G401 (cell line): Measurements from ENCODE around the gene BAIAP2. TPM values are rescaled to one million over a fixed set of nuclear protein-coding genes. Genes with fewer than 3 reads are reported as not detected.

Source experiments
- DNase-seq: peaks from one replicate; pipeline ENCODE4 v3.0.0-alpha.2; 2015; ENCODE audit warnings: low spot score
- in situ Hi-C: cut with HindIII; loops from 2 replicates; pipeline ENCODE4 v1.10.0; 2016; ENCODE audit warnings: low sequenced_read_pairs, mixed read lengths
- total RNA-seq: library from RNA; depleted of rRNA; stranded (reverse); fragments of >200 nt; shearing (Covaris generic); gene quantifications from 2 replicates; pipeline ENCODE4 v1.2.3, GENCODE V29; 2014

Gene BAIAP2
- total RNA-seq, 1 experiment from 2014 or later: 21.1 TPM

DNA sequence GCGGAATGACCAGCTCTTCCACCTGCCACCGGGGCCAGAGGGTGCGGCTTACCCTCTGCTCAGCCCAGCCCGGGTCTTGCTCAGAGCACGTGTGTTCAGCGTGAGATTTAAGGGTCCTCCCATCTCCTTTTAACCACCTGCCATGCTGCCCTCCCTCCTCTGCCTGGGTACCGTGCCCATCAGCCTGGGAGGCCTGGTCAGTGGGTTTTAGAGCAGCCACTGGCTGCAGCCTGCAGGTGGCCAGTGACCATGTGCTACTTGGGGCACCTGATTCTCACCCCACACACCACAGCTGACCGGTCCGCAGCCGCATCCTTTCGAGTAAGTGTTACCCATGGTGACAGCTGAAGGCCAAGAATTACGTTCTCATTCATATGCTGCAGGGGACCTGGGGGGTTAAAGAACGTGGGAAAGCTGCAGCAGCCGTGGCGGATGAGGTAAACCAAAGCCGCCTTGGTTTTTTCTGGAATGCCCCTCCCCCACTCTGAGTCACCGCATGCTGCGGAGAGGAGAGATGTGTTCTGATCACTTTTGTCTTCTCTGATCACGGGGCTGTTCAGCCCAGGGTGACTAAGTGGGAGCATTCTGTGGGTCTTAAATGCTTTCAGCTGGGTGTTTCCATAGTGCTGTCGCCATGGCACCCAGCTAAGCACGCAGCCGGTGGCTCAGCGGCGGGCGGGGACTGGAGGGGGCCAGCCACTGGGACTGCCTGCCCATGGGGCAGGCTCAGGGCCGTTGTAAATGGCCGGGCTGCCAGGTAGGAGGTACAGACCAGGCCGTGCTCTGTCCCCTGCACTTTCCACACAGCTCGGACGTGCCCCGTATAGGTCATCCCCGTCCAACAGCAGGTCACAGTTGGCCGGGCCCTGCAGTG is 59.8 kb downstream of the BAIAP2 start:
- no peak for DNase-seq
- in situ Hi-C loops: no loop called here

DNA sequence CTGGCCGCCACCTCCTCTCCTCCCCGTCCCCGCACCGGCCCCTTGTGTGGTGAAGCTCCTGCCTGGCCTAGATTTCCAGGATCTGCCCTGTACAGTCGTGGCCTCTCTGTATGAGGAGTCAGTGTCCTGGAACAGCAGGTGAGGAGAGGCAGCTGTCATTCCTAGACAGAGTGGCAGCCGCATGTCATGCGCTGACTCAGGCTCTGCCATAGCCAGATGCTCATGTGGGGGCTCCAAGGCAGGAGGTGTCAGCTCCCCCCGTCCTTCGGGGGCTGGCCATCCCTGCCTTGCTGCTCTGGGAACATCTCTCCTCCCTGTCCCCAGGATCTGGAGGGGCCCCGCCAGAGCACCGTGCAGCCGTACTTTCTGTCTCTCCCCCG is 60.4 kb downstream of the BAIAP2 start:
- in situ Hi-C loops: no loop called here
- DNase-seq: no peak

DNA sequence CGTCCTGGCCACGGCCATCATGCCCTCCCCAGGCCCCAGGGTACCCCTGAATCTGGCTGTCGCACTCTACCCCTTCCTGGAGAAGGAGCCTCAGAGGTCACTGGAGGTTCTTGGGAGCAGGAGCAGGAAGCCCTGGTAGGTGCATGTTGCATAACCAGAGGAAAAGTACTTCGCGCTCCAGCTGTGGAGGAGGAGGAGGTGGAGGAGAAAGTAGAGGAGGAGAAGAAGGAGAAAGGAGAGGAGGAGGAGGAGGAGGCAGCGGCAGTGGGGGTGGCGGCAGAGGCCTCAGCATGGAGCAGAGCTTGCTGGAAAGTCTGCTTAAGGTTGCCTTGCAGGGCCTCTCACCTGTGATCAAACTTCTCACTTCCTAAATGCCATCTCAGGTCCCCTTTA is 61.8 kb downstream of the BAIAP2 start:
- no peak for DNase-seq
- in situ Hi-C loops: no loop called here

DNA sequence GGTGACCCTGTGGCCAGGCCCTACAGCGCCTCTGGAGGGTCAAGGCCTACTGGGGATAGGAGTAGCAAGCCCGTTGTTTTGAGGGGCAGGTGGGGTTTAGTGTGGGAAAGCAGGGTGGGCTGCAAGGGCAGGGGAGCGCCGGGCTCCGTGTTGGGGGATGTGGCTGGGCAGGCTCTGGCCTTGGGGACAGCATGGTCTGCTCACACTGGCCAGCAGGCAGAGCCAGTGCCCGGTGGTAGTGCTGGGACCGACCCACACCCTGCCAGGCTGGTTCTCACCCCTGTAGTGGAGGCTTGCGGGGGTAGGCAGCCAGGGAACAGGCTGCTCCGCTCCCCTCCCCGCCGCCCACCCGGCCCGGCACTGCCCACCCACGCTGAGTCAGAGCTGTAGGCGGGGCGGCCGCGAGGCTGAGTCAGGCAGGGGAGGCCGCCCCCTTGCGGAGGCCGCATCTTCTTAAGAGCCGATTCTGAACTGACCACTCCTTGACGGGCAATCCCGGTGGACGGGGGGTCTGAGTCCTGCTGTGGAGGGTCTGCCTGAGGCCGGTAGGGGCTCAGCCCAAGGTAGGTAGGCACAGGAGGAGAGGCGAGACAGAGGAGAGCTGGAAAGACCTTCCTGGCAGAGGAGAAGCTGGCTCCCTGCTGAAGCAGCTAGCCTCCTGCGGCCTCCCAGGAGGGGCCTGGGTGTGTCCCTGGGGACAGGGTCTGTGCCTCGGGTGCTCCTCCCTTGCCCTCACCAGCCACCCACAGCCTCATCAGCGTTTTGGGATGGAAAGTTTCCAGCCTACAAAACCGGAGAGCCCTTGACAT is 62.4 kb downstream of the BAIAP2 start:
- in situ Hi-C loops: no loop called here
- DNase-seq: peak; percentile 52

DNA sequence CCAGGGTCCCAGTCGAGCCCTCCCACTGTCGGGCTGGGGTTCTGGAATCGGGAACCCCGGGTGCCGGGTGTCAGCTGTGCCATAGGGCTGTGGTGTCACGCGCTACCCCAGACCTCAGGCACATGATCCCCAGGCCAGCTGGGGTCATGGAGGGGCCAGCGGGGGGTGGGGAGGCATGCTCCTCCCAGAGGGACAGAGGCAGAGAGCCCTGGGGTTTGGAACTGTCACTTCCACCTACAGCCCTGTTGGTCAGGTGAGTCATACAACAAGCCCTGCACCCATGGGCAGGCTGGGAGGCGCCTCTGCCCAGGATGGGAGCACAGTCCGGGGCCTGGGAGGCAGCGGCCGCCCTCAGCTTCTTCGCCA is 63.0 kb downstream of the BAIAP2 start:
- in situ Hi-C loops: no loop called here
- DNase-seq: no peak

DNA sequence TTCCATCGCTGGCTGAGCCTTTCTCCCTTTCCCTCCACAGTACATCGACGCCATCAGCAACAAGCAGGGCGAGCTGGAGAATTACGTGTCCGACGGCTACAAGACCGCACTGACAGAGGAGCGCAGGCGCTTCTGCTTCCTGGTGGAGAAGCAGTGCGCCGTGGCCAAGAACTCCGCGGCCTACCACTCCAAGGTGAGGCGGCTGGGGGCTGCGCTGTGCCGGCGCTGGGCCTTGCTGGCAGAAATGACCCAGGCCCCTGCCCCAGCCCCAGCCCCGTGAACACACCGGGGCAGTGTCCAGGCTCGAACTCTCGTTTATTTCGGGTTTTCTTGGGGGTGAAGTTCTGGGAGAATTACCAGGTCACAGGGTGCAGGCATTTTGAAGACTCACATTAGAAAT is 64.9 kb downstream of the BAIAP2 start:
- in situ Hi-C loops: no loop called here
- DNase-seq: no peak

DNA sequence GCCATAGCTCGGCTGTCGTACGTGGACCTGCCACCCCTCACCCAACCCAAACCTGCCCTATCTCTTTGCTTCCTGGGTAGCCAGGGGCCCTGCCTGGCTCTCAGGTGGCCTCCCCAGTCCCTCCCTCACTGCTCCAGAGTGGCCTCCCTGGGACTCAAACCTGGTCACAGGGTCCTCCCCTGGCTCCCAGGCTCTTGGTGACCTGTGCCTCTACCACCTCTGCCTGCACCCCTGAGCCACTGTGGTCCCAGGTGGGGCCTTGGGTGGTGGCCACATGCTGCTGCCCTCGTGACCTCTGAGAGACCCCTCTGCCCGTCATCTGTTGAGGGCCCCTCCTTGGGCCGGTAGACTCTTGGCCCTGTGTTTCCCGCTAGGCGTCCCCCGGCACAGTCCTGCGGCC is 65.7 kb downstream of the BAIAP2 start:
- in situ Hi-C loops: no loop called here
- DNase-seq: no peak

DNA sequence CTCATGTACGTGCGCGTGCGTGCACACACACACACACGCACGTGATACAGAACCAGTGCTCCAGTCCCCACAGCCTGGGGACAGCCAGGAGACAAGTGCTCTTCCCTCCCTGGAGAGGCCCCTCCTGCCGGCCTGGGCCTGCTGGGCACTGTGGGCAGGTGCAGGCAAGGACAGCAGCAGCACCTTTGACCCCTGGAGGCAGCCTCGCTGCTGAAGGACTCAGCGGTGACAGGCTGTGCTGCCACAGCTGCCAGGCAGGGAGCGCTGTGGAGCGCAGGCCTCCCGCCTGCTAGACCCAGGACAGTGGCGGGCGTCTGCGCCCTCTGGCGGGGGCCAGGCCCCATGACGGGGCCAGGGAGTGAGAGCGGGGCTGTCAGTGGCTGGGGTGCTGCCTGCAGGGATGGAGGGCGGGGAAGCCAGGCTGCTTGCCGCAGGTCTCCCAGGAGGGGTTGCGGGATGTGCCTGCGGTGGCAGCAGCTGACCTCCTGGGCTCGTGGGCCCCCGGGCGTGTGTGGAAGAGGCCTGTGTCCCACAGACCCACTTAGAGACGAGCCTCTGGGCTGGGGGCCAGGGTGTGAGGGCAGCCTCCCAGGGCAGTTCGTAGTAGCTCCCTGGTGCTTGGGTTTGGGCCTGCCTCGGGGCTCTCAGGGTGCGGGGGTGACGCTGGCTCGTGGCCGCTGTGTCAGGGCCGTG is 66.8 kb downstream of the BAIAP2 start:
- DNase-seq: peak; percentile 65
- in situ Hi-C loops: no loop called here

DNA sequence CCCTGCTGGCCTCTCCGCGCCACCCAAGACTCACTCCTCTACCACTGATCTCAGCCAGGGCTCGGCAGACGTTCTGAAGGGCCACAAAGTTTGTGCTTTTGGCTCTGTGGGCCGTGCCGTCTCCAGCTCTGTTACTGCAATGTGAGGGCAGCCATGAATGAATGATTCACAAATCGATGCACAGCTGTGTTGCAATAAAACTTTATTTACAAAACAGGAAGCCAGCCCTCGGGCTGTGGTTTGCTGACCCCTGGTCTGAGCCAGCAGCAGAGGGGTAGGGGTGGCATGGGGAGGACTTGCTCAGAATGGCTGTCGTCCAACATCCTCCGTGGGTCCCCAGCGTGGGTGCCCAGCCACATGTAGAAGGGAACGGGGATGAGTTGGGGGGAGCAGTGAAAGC is 67.4 kb downstream of the BAIAP2 start:
- in situ Hi-C loops: no loop called here
- DNase-seq: no peak

DNA sequence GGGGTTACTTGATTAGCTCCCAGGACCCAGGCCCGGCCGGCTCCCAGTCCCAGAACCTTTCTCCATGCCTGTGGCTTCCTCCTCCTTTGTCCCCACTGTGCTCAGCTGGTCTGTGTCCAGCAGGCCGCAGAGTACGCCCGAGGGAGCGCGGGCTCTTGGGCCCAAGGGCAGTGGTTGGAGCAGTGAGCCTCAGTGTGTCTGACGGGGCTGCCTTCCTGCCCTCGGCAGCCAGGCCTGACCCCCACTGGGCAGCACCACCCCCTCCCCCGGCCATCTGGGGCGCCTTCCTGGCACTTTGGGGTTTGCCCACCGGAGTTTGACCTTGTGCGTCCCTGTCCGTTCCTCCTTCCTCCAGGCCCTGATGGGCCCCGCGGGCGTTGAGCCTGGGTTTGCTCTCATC is 67.9 kb downstream of the BAIAP2 start:
- DNase-seq: no peak

DNA sequence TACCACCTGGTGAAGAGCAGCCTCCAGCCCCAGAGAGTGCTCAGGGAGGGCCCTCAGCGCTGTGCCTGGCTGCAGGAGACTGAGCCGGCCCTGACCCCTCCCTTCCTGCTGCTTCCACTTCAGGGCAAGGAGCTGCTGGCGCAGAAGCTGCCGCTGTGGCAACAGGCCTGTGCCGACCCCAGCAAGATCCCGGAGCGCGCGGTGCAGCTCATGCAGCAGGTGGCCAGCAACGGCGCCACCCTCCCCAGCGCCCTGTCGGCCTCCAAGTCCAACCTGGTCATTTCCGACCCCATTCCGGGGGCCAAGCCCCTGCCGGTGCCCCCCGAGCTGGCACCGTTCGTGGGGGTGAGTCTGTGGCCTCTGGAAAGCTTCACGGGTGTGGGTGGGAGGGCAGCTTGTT is 68.4 kb downstream of the BAIAP2 start:
- DNase-seq: no peak
- in situ Hi-C loops: no loop called here

More for the DNA sequence above, 67.9 kb downstream of the BAIAP2 start:
- in situ Hi-C loops: no loop called here

DNA sequence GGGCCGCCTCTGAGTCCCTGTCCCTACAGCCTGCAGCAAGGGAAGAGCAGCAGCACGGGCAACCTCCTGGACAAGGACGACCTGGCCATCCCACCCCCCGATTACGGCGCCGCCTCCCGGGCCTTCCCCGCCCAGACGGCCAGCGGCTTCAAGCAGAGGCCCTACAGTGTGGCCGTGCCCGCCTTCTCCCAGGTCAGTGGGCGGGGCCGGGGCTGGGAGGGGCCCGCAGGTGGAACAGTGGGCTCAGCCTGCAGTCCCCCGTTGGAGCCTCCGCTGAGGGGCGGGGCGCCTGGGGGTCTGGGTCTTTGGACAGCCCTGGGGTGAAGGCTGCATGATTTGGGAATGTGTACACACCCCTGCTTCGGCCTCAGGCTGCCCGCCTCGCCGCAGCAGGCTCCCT is 71.8 kb downstream of the BAIAP2 start:
- no peak for DNase-seq
- in situ Hi-C loops: no loop called here

DNA sequence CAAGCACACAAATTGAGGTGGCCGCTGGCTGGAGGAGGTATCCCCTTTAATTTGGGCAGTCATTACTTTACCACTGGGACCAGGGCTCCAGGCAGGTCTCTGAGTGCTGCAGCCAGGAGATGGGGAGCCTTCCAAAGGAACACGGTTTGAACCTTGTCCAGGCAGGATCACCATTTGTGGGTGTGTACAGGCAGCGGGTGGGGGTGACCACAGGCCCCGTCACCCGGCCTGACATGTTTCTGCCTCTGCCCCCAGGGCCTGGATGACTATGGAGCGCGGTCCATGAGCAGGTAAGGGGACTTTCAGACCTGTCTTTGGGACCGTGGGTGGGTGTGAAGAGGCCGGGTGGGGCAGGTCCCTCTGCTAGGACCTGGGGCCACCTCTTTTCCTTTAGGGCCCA is 73.3 kb downstream of the BAIAP2 start:
- no peak for DNase-seq
- in situ Hi-C loops: no loop called here

DNA sequence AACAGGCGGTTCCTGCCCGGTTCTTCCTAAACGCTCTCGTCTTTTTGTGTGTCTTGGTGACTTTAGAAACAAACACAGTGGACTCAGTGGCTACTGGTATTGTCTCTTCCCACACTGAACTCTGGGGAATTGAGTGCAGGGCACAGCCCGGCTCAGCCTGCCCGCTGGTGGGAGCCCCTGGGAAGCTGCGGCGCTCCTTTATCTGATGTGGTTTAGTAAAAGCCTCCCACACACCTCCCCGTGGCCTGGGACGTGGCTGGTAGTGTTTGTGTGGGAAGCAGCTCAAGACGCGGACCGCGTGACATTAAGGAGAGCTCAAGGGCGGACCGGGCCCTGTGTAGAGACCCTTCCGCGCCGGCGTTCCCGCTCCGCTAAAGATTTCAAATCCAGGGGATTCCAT is 75.0 kb downstream of the BAIAP2 start:
- in situ Hi-C loops: no loop called here
- no peak for DNase-seq

DNA sequence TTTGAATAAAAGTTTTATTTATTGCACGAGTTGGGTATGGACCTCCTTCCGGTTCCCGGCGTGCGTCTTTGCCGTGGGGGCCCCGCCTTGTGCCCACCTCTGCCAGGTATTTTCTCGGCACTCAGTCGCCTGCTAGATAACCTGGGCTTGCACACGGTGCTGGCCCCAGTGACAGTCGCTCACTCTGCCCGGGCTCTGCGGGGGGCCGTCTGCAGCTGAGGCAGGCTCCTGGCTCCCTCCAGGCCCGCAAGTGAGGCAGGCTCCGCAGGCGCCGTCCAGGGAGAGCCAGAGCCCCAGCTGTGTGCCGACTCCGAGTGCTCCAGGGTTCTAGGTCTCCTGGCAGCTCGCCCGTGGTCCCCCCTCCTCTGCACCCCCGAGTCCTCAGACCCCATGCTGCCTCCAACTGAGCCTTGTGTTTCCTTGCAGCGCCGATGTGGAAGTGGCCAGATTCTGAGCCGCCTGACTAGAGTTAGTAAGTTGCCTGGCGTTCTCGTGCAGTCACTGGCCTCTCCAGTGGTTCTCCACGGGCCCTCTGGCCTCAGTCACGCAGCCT is 75.6 kb downstream of the BAIAP2 start:
- in situ Hi-C loops: no loop called here
- DNase-seq: peak; percentile 46

DNA sequence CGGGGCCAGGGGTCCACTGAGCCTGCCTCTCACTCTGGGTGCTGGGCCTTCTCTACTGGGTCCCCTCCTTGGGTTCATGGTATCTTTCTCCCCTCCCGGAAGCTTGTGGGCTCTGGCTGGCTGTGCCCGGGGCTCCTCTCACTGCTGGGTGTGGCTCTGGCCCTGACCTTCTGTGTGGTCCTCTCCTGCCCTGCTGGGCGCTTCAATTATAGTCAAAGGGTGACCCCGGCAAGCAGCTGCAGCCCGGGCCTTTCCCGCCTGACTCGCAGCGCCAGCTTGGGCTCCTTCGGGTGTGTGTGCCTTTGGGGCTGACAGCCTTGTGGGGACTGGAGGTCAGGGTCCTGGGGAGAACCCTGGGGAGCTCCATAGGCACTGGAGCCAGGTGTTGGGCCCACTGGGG is 76.1 kb downstream of the BAIAP2 start:
- in situ Hi-C loops: no loop called here
- no peak for DNase-seq

DNA sequence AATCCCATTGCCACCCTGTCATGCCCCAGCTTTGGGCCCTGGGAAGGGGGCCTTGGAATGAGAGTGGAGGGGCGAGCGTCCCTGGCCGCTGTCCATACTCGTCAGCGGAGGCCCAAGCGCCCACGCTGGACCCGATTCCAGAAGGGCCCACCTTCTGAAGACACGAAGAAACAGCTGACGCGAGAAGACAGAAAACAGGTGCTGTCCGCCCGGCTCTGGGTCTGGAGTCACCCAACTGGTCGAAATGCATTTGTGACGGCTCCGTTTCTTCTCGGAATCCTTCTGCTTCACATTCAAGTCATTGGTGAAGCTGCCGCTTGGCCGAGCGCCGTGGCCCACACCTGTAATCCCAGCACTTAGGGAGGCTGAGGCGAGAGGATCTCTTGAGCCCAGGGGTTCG is 77.5 kb downstream of the BAIAP2 start:
- in situ Hi-C loops: no loop called here
- DNase-seq: no peak

DNA sequence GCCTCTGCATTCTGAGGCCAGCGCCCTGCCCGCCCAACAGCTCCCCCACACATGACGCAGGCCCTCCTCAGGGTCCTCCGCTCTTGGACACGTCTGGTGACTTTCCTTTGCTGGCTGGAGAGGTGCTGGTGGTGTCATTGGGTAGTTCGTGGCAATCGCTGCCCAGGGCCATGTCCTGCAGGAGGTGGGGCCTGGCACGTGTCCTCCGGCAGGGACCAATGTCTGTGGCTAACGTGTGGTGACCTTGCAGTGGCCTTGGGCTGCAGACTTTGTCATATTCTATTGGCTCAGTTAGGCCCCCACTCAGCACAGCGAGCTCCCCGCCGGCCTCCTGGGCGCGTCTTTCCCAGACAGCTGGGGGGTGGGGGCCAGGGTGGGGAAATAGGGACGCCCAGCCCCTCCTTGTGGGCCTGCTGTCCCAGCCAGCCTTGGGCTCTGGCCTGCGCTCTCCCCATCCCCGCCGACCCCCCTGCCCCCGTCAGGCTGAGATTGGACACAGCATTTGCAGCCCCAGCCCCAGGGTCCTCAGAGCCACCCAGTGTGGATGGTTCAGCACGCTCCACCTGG is 78.3 kb downstream of the BAIAP2 start:
- in situ Hi-C loops: no loop called here
- DNase-seq: no peak

DNA sequence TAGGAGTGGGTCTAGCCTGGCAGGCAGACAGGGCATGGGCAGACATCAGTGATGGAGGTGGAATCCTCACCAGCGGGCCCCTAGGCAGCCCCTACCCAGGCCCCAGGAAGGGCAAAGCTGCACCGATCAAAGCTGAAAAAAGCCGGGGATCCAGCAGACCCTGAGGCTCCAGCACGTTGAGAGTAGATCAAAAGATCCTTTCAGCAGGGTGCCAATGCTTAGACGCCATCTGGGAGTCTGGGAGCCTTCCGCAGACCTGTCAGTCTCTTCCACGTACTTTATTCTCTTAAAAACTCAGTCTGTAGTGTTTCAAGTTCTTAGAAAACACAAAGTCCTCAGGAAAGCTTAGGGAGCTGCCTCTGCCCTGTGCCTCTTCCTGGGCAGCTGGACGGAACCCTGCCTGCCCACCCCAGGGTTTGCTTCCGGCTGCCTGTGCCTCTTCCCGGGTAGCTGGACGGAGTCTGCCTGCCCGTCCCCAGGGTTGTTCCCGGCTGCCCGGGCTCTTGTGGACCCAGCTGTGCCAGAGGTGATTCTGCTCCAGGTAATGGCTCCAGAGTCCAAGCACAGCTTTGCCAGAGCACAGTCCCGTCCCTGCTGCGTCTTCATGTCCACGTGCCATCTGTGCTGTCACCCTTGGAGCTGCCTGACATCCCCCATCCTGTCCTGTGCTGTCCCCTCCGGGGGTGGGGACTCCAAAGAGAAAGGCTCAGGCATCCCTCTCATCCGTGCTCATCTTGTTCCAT is 79.6 kb downstream of the BAIAP2 start:
- no peak for DNase-seq
- in situ Hi-C loops: no loop called here
